Common myeloid progenitor, CD34-positive (primary cell): ENCODE measurements around the gene GPN2. TPM values are rescaled to one million over a fixed set of nuclear protein-coding genes. Genes with fewer than 3 reads are reported as not detected.

Experiments used
- CTCF ChIA-PET: fragments of 350-600 bp; sonication (Branson Sonifier 250); formaldehyde crosslinking; loops from one replicate; lab custom pipeline; 2021; ENCODE audit warnings: antibody characterized with exemption; lab: Charles Lee
- POLR2A ChIA-PET: fragments of 350-600 bp; sonication (Branson Sonifier 250); formaldehyde crosslinking; loops from one replicate; lab custom pipeline; 2021; ENCODE audit warnings: antibody characterized with exemption; lab: Charles Lee
- DNase-seq, 3 donors: peaks; one replicate each; pipeline versions ENCODE4 v3.0.0 to v3.0.0-alpha.2; 2013
- H3K27ac ChIP-seq, 2 experiments: 1 replicate in 1 of 2; 2 replicates in 1 of 2; pipeline ENCODE4 v1.7.0; 2013; ENCODE audit warnings: inconsistent platforms in 2 of 2, low read length in 2 of 2, mild to moderate bottlenecking in 2 of 2, low read depth in 1 of 2, moderate library complexity in 1 of 2; ENCODE audit not compliant: severe bottlenecking in 2 of 2, insufficient read depth in 1 of 2, poor library complexity in 1 of 2
- H3K27me3 ChIP-seq, 5 experiments: replicated peaks in 2 of 5; 1 replicate in 3 of 5; 2 replicates in 2 of 5; pipeline versions ENCODE4 v1.6.1 to v1.7.0; 2013; ENCODE audit warnings: low read length in 4 of 5, mild to moderate bottlenecking in 2 of 5, moderate library complexity in 2 of 5, inconsistent platforms in 1 of 5; ENCODE audit not compliant: insufficient read depth in 5 of 5, control insufficient read depth in 4 of 5
- H3K36me3 ChIP-seq, 4 experiments: 1 replicate in 2 of 4; 2 replicates in 2 of 4; pipeline versions ENCODE4 v1.6.1 to v1.7.0; 2013; ENCODE audit warnings: low read length in 3 of 4, control low read depth in 1 of 4, mild to moderate bottlenecking in 1 of 4; ENCODE audit not compliant: control insufficient read depth in 4 of 4, insufficient read depth in 4 of 4
- H3K4me1 ChIP-seq, 4 experiments: 1 replicate in 3 of 4; 2 replicates in 1 of 4; pipeline versions ENCODE4 v1.6.1 to v1.7.1; 2013; ENCODE audit warnings: low read length in 3 of 4, mild to moderate bottlenecking in 3 of 4, control low read depth in 1 of 4, inconsistent platforms in 1 of 4, moderate library complexity in 1 of 4; ENCODE audit not compliant: control insufficient read depth in 4 of 4, insufficient read depth in 4 of 4; ENCODE audit errors: control extremely low read depth in 1 of 4
- H3K4me3 ChIP-seq, 7 experiments: 1 replicate in 4 of 7; 2 replicates in 3 of 7; pipeline versions ENCODE4 v1.5.1 to v1.7.0; 2013; ENCODE audit warnings: mild to moderate bottlenecking in 7 of 7, low read length in 6 of 7, moderate library complexity in 6 of 7, inconsistent platforms in 2 of 7, low read depth in 2 of 7, control low read depth in 1 of 7; ENCODE audit not compliant: insufficient read depth in 4 of 7, control insufficient read depth in 1 of 7; ENCODE audit errors: extremely low read depth in 1 of 7
- H3K9me3 ChIP-seq, 5 experiments: 1 replicate in 4 of 5; 2 replicates in 1 of 5; pipeline versions ENCODE4 v1.6.1 to v1.7.1; 2013; ENCODE audit warnings: low read length in 4 of 5, mild to moderate bottlenecking in 2 of 5, inconsistent platforms in 1 of 5, low read depth in 1 of 5, moderate library complexity in 1 of 5; ENCODE audit not compliant: control insufficient read depth in 4 of 5, insufficient read depth in 2 of 5; ENCODE audit errors: control extremely low read depth in 1 of 5
- WGBS: methylation state at CpG from one replicate; pipeline ENCODE4 v1.1.5; 2013; ENCODE audit not compliant: insufficient coverage; 5-methylcytosine and 5-hydroxymethylcytosine counted together
- polyA plus RNA-seq: library from polyadenylated mRNA; unstranded; fragments of 120-200 nt; gene quantifications from one replicate; pipeline ENCODE4 v1.2.1, GENCODE V29; 2013

Gene GPN2
- 16.1 TPM for polyA plus RNA-seq

DNA sequence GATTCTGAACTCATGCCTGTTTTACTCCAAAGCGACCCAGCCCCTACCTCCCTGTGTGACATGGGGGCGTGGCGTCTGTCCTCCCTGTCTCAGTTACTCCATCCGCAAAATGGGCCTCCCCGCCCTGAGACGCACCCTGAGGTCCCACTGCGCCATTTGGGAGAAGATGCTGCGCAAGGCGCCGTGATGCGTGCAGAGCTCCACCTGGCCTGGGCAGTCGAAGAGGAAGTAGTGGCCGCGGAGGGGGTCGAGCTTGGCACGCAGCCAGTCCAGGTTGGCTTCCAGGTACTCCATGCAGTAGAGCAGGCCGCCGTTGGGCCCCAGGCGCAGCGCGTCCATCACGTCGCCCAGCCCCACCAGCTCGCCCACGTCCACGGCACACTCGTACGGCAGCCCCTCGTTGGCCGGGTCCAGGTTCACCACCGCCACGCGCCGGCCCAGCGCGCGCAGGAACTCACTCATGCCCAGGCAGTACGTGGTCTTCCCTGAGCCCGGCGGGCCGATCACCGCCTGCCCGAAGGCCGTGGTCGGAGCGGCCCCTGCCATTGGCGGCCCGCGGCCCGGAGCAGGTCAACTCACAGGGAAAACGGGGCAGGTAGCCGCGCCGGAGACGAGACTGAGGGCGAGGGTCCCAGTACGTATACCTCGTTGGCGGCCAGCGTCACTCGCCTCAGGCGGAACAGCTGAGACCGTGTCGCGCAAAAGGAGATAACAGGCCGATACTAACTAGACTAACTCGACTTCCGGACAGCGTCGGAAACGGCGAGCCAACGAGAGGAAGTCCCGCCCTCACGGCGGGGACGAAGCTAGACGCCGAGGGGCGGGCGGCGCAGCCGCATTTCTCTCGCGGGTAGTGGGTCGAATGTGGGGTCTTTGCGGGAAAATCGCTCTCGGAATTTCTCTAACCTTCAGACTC, at the start of gene GPN2:
TSS of gene GPN2 (minus strand) at position 733 of the 916 bp plus-strand sequence. CDS start at position 546, 187 bp downstream.
- peak; percentile 79 to 90 (median 85) for DNase-seq
- H3K36me3 ChIP-seq: peaks cover 16 to 66% (median 43%) of the 10 kb centered on the region in 4 experiments
- H3K9me3 ChIP-seq: no peaks in the 10 kb centered on the region
- WGBS: 1% methylated on average over 84 of the region's 89 CpGs
- H3K4me3 ChIP-seq: peak within 1 kb of the TSS; percentile 65 to 96 (median 91)
- peak within 1 kb of the TSS; percentile 72 to 89 for H3K27ac ChIP-seq
- peaks cover 3 to 21% (median 18%) of the 10 kb centered on the region in 4 experiments for H3K4me1 ChIP-seq
- POLR2A ChIA-PET: interaction anchor here (0.6 to 1.7 kb wide), 4 partner anchors 10 to 56 kb away, joined by 3 to 12 read pairs (median 4); partner anchors contain the start of gene GPATCH3
- no peaks in the 10 kb centered on the region for H3K27me3 ChIP-seq
- CTCF ChIA-PET: interaction anchor here (0.6 to 4.8 kb wide), 7 partner anchors 9 to 296 kb away, joined by 3 to 26 read pairs (median 3); partner anchors contain the start of gene GPATCH3

DNA sequence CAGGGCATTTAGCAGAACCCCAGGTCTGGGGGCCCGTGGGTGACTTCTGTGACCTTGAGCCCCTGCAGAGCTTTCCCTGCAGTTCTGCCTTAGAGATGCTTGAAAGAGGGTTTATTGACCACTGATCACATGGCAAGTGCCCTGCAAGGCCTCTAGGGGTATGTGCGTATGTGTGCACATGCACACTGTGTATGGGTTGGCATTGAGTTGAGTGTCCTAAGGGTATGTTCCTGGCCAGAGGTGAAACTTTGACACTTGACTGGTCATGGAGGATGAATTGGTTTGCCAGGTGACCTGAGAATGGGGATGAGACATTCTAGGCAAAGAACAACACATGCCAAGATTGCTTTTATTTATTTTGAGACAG, 48.6 kb upstream of the GPN2 start:
- Histone ChIP-seq H3K4me1 (no peaks in the 10 kb centered on the region), H3K27ac (no peak overlapping the region), H3K9me3 (no peaks in the 10 kb centered on the region), H3K36me3 (peaks cover 13 to 57% (median 46%) of the 10 kb centered on the region in 4 experiments), H3K4me3 (no peak overlapping the region), H3K27me3 (no peaks in the 10 kb centered on the region)
- CTCF ChIA-PET: no interaction called here
- 100% methylated on average over 2 of the region's 2 CpGs for WGBS
- DNase-seq: no peak
- POLR2A ChIA-PET: no interaction called here

DNA sequence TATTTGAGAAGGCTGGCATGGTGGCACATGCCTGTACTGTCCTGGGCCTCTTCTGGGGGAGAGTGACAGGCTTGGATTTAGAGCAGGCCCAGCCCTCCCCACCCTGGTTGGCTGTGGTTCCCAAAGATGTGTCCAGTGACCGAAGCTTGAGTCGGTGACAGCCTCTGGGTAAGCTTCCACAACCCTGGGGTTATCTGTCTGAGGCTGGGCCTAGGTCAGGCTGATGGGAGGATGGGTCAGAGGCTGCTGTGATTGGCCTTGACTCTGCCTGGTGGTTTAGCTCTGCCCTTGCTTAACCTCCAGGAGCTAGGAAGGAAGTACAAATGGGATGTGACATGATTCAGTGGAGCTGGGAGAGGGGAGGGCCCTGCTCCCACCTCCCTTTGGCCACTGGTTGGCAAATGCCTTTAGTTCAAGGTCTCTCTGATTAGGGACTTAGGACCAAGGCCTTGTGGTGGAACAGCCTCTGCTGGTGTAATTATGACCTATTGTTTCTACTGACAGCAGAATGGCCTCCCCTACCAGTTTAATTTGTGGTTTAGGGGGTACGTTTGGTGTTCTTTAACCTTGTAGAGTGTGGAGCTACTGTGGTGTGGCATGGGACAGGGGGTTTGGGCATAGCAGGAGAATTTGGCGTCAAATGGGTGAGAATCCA, 48.0 kb upstream of the GPN2 start:
- ChIA-PET POLR2A (no interaction called here), CTCF (interaction anchor here (0.5 to 1.1 kb wide), 2 partner anchors 9 to 105 kb away, joined by 3 read pairs; no protein-coding TSS in a partner anchor)
- no peaks in the 10 kb centered on the region for H3K4me1 ChIP-seq
- H3K27ac ChIP-seq: no peak overlapping the region
- H3K9me3 ChIP-seq: no peaks in the 10 kb centered on the region
- H3K4me3 ChIP-seq: no peak overlapping the region
- H3K27me3 ChIP-seq: no peaks in the 10 kb centered on the region
- peaks cover 11 to 52% (median 44%) of the 10 kb centered on the region in 4 experiments for H3K36me3 ChIP-seq
- 100% methylated on average over 2 of the region's 4 CpGs for WGBS
- DNase-seq: no peak

DNA sequence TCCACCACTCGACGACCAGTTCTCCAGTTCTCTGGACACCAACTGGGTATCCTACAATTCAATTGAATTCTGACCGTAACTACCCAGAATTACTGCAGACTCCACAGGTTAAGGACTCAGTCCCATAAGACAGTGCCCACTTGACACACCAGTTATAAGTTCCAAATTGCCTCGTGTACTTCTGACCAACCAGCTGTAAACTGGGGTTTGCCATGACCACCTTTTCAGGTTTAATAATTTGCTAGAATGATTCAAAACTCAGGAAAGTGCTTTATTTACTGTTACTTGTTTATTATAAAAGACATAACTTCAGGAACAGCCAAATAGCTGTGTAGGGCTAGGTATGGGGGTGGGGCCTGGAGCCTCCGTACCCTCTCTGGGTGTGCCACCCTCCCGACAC, 46.7 kb upstream of the GPN2 start:
- H3K4me1 ChIP-seq: no peaks in the 10 kb centered on the region
- ChIA-PET POLR2A (no interaction called here), CTCF (interaction anchor here (1.1 kb wide), 1 partner anchor 10 kb away, joined by 3 read pairs; no protein-coding TSS in a partner anchor)
- no peak overlapping the region for H3K27ac ChIP-seq
- no peaks in the 10 kb centered on the region for H3K9me3 ChIP-seq
- no peaks in the 10 kb centered on the region for H3K27me3 ChIP-seq
- WGBS: 91% methylated on average over 3 of the region's 6 CpGs
- H3K36me3 ChIP-seq: peaks cover 11 to 48% (median 37%) of the 10 kb centered on the region in 4 experiments
- no peak overlapping the region for H3K4me3 ChIP-seq
- no peak for DNase-seq

DNA sequence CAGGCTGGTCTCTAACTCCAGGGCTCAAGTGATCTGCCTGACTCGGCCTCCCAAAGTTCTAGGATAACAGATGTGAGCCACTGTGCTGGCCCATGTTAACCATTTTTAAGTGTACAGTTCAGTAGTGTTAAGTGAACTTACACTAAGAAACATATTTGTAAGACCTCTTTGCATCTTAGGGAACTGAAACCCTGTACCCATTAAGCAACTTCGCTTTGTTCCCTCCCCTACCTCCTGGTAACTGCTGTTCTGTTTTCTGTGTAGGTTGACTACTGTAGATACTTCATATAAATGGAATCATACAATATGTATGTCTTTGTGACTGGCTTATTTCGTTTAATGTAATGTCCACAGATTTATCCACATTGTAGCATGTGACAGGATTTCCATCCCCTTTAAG, 42.4 kb upstream of the GPN2 start:
- DNase-seq: no peak
- Histone ChIP-seq H3K27me3 (no peaks in the 10 kb centered on the region), H3K36me3 (peaks cover 14 to 51% (median 39%) of the 10 kb centered on the region in 4 experiments), H3K4me1 (no peaks in the 10 kb centered on the region), H3K4me3 (no peak overlapping the region), H3K9me3 (no peaks in the 10 kb centered on the region), H3K27ac (no peak overlapping the region)
- CTCF ChIA-PET: no interaction called here
- WGBS: no CpG with 5 or more reads among the region's 3 CpGs
- POLR2A ChIA-PET: no interaction called here

DNA sequence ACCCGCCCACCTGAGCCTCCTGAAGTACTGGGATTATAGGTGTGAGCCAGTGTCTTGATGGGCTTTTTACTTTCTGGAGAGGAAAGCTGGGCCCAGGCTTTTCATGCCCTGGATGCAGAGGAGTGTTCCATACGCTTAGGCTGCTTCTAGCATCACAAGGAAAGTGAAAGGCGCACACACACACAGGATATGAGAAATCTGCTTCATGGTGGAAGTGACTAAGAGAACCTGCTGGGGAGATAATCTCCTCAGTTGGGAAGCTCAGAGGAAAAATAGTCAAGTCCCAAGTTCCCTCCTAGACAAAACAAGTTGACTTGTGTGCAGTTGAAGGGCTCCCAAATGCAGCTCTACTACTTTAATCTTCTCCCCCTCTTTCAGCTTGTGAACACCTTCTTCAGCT, 33.6 kb upstream of the GPN2 start:
- WGBS: 100% methylated on average over 2 of the region's 3 CpGs
- Histone ChIP-seq H3K4me3 (no peak overlapping the region), H3K27ac (no peak overlapping the region)

More for the DNA sequence above, 33.6 kb upstream of the GPN2 start:
- POLR2A ChIA-PET: no interaction called here
- CTCF ChIA-PET: interaction anchor here (1.2 kb wide), 1 partner anchor 109 kb away, joined by 3 read pairs; no protein-coding TSS in a partner anchor
- DNase-seq: no peak
- H3K36me3 ChIP-seq: peaks cover 14 to 40% (median 28%) of the 10 kb centered on the region in 4 experiments
- no peaks in the 10 kb centered on the region for H3K9me3 ChIP-seq
- no peaks in the 10 kb centered on the region for H3K27me3 ChIP-seq
- H3K4me1 ChIP-seq: peaks cover 5 to 21% (median 16%) of the 10 kb centered on the region in 4 experiments
